Mesendoderm (in vitro differentiated cells): ENCODE data around the gene FMNL3.

ENCODE experiments used
- DNase-seq: peaks from one replicate; pipeline ENCODE4 v3.0.0; 2013
- H2AK5ac ChIP-seq: 2 replicates; pipeline ENCODE4 v1.6.1; 2013; ENCODE audit warnings: low read length, inconsistent platforms
- H2BK120ac ChIP-seq: 2 replicates; pipeline ENCODE4 v1.6.1; 2013; ENCODE audit warnings: low read depth, mild to moderate bottlenecking, low read length, moderate library complexity, mixed read lengths
- H2BK15ac ChIP-seq: replicated peaks from 2 replicates; pipeline ENCODE4 v1.6.1; 2013; ENCODE audit warnings: low read depth, mild to moderate bottlenecking, moderate library complexity
- H2BK5ac ChIP-seq: 2 replicates; pipeline ENCODE4 v1.6.1; 2013; ENCODE audit warnings: low read length, inconsistent platforms
- H3K18ac ChIP-seq: 2 replicates; pipeline ENCODE4 v1.6.1; 2013; ENCODE audit warnings: mild to moderate bottlenecking, low read length, mixed read lengths
- H3K23ac ChIP-seq: one replicate; pipeline ENCODE4 v1.6.1; 2013; ENCODE audit warnings: low read length
- H3K27ac ChIP-seq: 2 replicates; pipeline ENCODE4 v1.5.1; 2013; ENCODE audit warnings: low read depth, mild to moderate bottlenecking, inconsistent platforms, low read length, moderate library complexity
- H3K27me3 ChIP-seq: 2 replicates; pipeline ENCODE4 v1.6.1; 2013; ENCODE audit warnings: low read length, control low read depth, mild to moderate bottlenecking, inconsistent platforms; ENCODE audit not compliant: insufficient read depth, poor library complexity
- H3K36me3 ChIP-seq: 2 replicates; pipeline ENCODE4 v1.6.1; 2013; ENCODE audit warnings: low read length, inconsistent platforms; ENCODE audit not compliant: control insufficient read depth, insufficient read depth
- H3K4ac ChIP-seq: one replicate; pipeline ENCODE4 v1.6.1; 2013; ENCODE audit warnings: low read depth, mild to moderate bottlenecking, low read length, moderate library complexity
- H3K4me1 ChIP-seq: 2 replicates; pipeline ENCODE4 v1.6.1; 2013; ENCODE audit warnings: low read depth, low read length, inconsistent platforms; ENCODE audit not compliant: control insufficient read depth
- H3K4me2 ChIP-seq: 2 replicates; pipeline ENCODE4 v1.6.1; 2013; ENCODE audit warnings: low read length
- H3K4me3 ChIP-seq: 2 replicates; pipeline ENCODE4 v1.5.1; 2013; ENCODE audit warnings: mild to moderate bottlenecking, low read length
- H3K56ac ChIP-seq: one replicate; pipeline ENCODE4 v1.6.1; 2013; ENCODE audit warnings: low read length
- H3K79me1 ChIP-seq: 2 replicates; pipeline ENCODE4 v1.6.1; 2013; ENCODE audit warnings: low read length, inconsistent platforms
- H3K79me2 ChIP-seq: 2 replicates; pipeline ENCODE4 v1.6.1; 2013; ENCODE audit warnings: mild to moderate bottlenecking, low read length; ENCODE audit not compliant: control insufficient read depth, insufficient read depth
- H3K9ac ChIP-seq: 2 replicates; pipeline ENCODE4 v1.6.1; 2013; ENCODE audit warnings: low read length, inconsistent platforms
- H4K5ac ChIP-seq: one replicate; pipeline ENCODE4 v1.6.1; 2013; ENCODE audit warnings: low read length
- H4K8ac ChIP-seq: one replicate; pipeline ENCODE4 v1.6.1; 2013; ENCODE audit warnings: low read depth, mild to moderate bottlenecking, control low read depth, low read length, moderate library complexity
- WGBS: extraction: QIAGEN DNeasy Blood & Tissue Kit; methylation state at CpG from one replicate; pipeline ENCODE4 v1.1.7; 2013; ENCODE audit warnings: low lambda C conversion rate, missing lambda C conversion rate; ENCODE audit not compliant: insufficient coverage; ENCODE audit errors: extremely low coverage; 5-methylcytosine and 5-hydroxymethylcytosine counted together

Gene FMNL3

GRCh38 chr12:49643135-49643534 lies 64.1 kb downstream of the FMNL3 start:
- Histone ChIP-seq H2BK120ac (no peak overlapping the region), H3K4me3 (no peak overlapping the region), H3K4ac (no peak overlapping the region), H3K56ac (no peak overlapping the region), H3K27ac (no peak overlapping the region), H4K8ac (no peak overlapping the region), H3K79me2 (no peaks in the 10 kb centered on the region), H3K36me3 (peaks cover 4% of the 10 kb centered on the region), H3K18ac (no peak overlapping the region), H2BK5ac (no peak overlapping the region), H2AK5ac (no peak overlapping the region), H3K4me2 (no peak overlapping the region), H3K79me1 (no peaks in the 10 kb centered on the region), H3K9ac (no peak overlapping the region), H4K5ac (no peak overlapping the region), H3K23ac (no peak overlapping the region), H3K27me3 (no peaks in the 10 kb centered on the region), H3K4me1 (no peaks in the 10 kb centered on the region), H2BK15ac (no peak overlapping the region)
- no CpG with 5 or more reads among the region's 7 CpGs for WGBS
- DNase-seq = no peak

- no peak overlapping the region for H3K4me3 ChIP-seq
- DNase-seq = no peak
- no peak overlapping the region for H2BK120ac ChIP-seq
- H2BK5ac ChIP-seq = no peak overlapping the region
- no peak overlapping the region for H2BK15ac ChIP-seq
- H3K4ac ChIP-seq = no peak overlapping the region
- no peak overlapping the region for H3K18ac ChIP-seq
- H3K23ac ChIP-seq = no peak overlapping the region
- no CpG with 5 or more reads among the region's 11 CpGs for WGBS
- H3K36me3 ChIP-seq = peaks cover 4% of the 10 kb centered on the region
- H3K56ac ChIP-seq = no peak overlapping the region
- H4K5ac ChIP-seq = no peak overlapping the region
- no peaks in the 10 kb centered on the region for H3K27me3 ChIP-seq
- H2AK5ac ChIP-seq = no peak overlapping the region
- no peaks in the 10 kb centered on the region for H3K79me2 ChIP-seq
- peaks cover 3% of the 10 kb centered on the region for H3K4me1 ChIP-seq
- H3K4me2 ChIP-seq = no peak overlapping the region
- H3K79me1 ChIP-seq = no peaks in the 10 kb centered on the region
- no peak overlapping the region for H3K27ac ChIP-seq
- no peak overlapping the region for H3K9ac ChIP-seq
- H4K8ac ChIP-seq = no peak overlapping the region
These were observed 64.8 kb downstream of the FMNL3 start for GRCh38 chr12:49642370-49642802.

- Histone ChIP-seq H2AK5ac (no peak overlapping the region), H3K27me3 (no peaks in the 10 kb centered on the region), H3K79me2 (no peaks in the 10 kb centered on the region), H2BK5ac (no peak overlapping the region), H3K9ac (no peak overlapping the region), H4K5ac (no peak overlapping the region), H3K4me3 (no peak overlapping the region), H2BK120ac (no peak overlapping the region), H3K36me3 (peaks cover 4% of the 10 kb centered on the region), H2BK15ac (no peak overlapping the region), H4K8ac (no peak overlapping the region), H3K4ac (no peak overlapping the region), H3K23ac (no peak overlapping the region), H3K4me1 (peaks cover 6% of the 10 kb centered on the region), H3K18ac (no peak overlapping the region), H3K27ac (no peak overlapping the region), H3K4me2 (no peak overlapping the region), H3K56ac (no peak overlapping the region), H3K79me1 (no peaks in the 10 kb centered on the region)
- no peak for DNase-seq
- WGBS = no CpG with 5 or more reads among the region's 17 CpGs
These were observed 65.3 kb downstream of the FMNL3 start for GRCh38 chr12:49641748-49642369.

- H3K9ac ChIP-seq = peak overlapping the region; percentile 60
- H4K8ac ChIP-seq = no peak overlapping the region
- H3K23ac ChIP-seq = no peak overlapping the region
- H3K4me3 ChIP-seq = no peak overlapping the region
- no peak overlapping the region for H3K4ac ChIP-seq
- no peak overlapping the region for H4K5ac ChIP-seq
- H3K4me1 ChIP-seq = peaks cover 8% of the 10 kb centered on the region
- H2AK5ac ChIP-seq = no peak overlapping the region
- WGBS = no CpG with 5 or more reads among the region's 9 CpGs
- no peak overlapping the region for H2BK120ac ChIP-seq
- H3K79me1 ChIP-seq = no peaks in the 10 kb centered on the region
- no peak overlapping the region for H3K27ac ChIP-seq
- H3K18ac ChIP-seq = peak overlapping the region; percentile 24
- H3K4me2 ChIP-seq = no peak overlapping the region
- H2BK5ac ChIP-seq = peak overlapping the region; percentile 37
- DNase-seq = peak; percentile 88
- no peak overlapping the region for H2BK15ac ChIP-seq
- H3K27me3 ChIP-seq = no peaks in the 10 kb centered on the region
- no peaks in the 10 kb centered on the region for H3K79me2 ChIP-seq
- no peaks in the 10 kb centered on the region for H3K36me3 ChIP-seq
- peak overlapping the region; percentile 80 for H3K56ac ChIP-seq
These were observed 70.0 kb downstream of the FMNL3 start for GRCh38 chr12:49636979-49637755.

- Histone ChIP-seq H3K36me3 (no peaks in the 10 kb centered on the region), H3K79me1 (no peaks in the 10 kb centered on the region), H3K4me3 (no peak overlapping the region), H3K4ac (no peak overlapping the region), H3K79me2 (no peaks in the 10 kb centered on the region), H2BK5ac (no peak overlapping the region), H2AK5ac (no peak overlapping the region), H4K5ac (no peak overlapping the region), H3K4me2 (no peak overlapping the region), H2BK15ac (no peak overlapping the region), H3K9ac (peak overlapping the region; percentile 39), H2BK120ac (no peak overlapping the region), H3K27me3 (no peaks in the 10 kb centered on the region), H3K56ac (peak overlapping the region; percentile 43), H4K8ac (no peak overlapping the region), H3K4me1 (peaks cover 8% of the 10 kb centered on the region), H3K23ac (no peak overlapping the region), H3K27ac (no peak overlapping the region), H3K18ac (no peak overlapping the region)
- no peak for DNase-seq
- WGBS = no CpG with 5 or more reads among the region's 13 CpGs
These were observed 70.6 kb downstream of the FMNL3 start for GRCh38 chr12:49636574-49636973.
